ENCODE measurements around the gene PAK5.

The PAK5 gene

DNA sequence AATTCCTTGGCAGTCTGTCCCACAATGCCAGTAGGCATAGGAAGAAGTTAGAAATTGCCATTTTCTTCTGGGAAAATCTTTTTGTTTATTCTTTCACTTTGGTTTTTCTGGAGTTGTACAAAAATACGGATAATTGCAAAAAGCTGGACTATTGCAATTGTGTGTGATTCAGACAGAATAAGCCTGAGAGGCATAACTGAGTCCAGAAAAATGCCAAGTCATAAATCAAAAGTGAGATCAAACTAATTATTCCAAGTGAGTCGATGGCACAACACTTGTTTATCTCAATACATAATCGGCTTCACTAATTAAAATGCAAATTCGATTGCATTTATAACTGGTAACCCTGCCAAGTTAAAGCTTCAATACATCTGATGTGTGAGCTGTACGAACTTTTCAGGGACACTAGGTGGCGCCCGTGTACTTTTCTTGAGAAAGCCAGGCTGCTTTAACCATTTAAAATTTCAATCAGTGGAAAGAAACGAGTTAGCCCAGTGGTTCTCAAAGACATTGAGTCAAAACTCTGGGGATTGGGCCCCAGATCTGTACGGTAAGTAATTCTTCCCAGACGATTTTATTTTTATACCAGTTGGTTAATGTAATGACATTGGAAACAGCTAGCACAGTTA lies 221.9 kb downstream of the PAK5 start:
- DNase-seq (ENCODE audit: extremely low read depth, low read depth), result peak; percentile 27
- TF ChIP-seq, protein P1, sequence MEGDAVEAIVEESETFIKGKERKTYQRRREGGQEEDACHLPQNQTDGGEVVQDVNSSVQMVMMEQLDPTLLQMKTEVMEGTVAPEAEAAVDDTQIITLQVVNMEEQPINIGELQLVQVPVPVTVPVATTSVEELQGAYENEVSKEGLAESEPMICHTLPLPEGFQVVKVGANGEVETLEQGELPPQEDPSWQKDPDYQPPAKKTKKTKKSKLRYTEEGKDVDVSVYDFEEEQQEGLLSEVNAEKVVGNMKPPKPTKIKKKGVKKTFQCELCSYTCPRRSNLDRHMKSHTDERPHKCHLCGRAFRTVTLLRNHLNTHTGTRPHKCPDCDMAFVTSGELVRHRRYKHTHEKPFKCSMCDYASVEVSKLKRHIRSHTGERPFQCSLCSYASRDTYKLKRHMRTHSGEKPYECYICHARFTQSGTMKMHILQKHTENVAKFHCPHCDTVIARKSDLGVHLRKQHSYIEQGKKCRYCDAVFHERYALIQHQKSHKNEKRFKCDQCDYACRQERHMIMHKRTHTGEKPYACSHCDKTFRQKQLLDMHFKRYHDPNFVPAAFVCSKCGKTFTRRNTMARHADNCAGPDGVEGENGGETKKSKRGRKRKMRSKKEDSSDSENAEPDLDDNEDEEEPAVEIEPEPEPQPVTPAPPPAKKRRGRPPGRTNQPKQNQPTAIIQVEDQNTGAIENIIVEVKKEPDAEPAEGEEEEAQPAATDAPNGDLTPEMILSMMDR (IDR thresholded peaks at IDR 0.05; ENCODE audit: low read depth, low read length), result peak; percentile 81

DNA sequence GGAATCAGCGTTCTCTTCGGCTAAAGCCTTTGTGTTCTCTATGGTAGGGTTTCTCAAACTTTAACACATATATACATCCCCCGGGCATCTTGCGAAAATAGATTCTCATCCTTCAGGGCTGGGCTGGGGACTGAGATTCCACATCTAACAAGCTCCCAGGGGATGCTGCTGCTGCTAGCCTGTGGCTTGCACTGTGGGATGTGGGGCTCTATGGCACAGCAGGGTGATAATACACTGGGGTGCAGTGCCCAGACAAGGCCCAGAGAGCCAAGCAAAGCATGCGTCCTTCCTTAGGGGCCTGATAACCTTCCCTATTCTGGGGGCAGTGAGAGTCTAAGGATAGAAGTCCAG lies 222.4 kb downstream of the PAK5 start:
- TF ChIP-seq, protein P1 (IDR thresholded peaks at IDR 0.05; ENCODE audit: low read depth, low read length), result no peak

DNA sequence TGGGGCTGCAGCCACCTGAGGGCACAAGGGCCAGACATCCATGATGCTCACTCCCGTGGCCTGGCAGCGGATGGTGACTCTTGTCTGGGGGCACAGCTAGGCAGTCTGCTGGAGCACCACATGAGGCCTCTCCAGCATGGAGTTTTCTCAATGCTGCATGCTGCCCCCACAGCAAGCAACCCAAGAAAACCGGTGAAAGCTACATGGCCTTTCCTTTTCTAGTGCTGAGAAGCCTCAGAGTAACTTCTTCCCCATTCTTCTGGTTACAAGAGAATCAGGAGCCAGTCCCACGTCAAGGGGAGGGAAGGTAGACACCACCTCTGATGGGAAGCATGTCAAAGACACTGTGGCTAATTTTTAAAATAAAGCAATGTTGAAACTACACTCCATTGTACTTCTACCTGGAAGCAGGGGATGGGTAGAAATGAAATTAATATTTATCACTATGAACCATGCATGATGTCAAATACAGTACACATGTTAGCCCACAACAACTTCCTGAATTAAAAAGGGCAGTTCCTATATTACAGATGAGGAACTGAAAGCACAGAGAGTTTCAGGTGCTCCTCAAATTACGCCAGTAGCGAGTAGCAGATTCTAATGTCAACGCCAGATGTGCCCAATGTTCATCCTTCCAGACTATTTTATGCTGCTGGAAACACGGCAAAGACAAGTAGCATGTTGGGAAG lies 223.0 kb downstream of the PAK5 start:
- DNase-seq (ENCODE audit: extremely low read depth, low read depth), result no peak
- TF ChIP-seq, protein P1 (IDR thresholded peaks at IDR 0.05; ENCODE audit: low read depth, low read length), result no peak

More for the DNA sequence above, 222.4 kb downstream of the PAK5 start:
- DNase-seq (ENCODE audit: extremely low read depth, low read depth), result no peak

DNA sequence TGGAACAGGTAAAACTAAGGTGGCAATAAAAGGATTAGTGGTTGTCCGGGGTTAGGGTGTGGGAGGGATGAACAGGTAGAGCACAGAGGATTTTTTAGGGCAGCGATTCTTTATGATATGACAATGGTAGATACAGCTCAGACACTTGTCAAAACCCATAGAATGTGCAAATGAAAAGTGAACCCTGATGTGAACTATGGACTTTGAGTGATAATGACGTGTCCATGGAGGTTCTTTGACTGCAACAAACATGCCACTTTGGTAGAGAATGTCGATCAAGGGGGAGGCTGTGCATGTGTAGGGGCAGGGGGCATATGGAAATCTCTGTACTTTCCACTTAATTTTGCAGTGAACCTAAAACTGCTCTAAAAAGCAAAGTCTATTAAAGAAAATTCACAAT lies 223.8 kb downstream of the PAK5 start:
- no peak for DNase-seq (ENCODE audit: extremely low read depth, low read depth)
- TF ChIP-seq, protein P1 (IDR thresholded peaks at IDR 0.05; ENCODE audit: low read depth, low read length), result no peak

DNA sequence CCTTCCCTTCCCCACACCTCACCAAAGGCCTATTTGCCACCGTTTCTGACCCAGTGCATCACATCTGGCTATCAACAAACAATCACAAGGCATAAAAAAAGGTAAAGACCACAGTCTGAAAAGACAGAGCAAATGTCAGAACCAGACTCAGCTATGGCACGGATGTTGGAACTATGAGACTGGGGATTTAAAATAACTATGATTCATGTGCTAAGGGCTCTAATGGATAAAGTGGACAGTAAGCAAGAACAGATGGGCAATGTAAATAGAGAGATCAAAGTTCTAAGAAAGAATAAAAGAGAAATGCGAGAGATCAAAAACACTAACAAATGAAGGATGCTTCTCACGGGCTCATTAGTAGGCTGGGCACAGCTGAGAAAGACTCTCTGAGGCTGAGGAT lies 225.0 kb downstream of the PAK5 start:
- no peak for DNase-seq (ENCODE audit: extremely low read depth, low read depth)
- TF ChIP-seq, protein P1 (IDR thresholded peaks at IDR 0.05; ENCODE audit: low read depth, low read length), result no peak

DNA sequence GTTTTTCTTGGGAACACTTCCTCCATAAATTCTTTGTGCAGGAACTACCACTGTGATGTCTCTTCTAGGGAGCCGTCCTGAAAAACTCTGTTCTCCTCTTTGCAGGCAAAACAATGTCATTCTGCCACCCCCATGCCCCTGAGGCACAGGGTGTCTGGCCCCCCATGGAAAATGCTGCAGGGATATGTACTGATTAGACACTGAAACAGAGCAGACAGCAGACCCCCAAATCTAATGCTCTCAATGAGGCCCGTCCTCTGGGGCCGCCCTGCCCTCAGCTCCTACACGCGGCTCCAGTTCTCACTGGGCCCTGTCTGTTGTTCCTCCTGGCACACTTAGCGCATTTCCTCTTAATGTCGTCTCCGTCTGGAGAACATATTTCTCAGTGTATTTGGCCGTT lies 227.0 kb downstream of the PAK5 start:
- DNase-seq (ENCODE audit: extremely low read depth, low read depth), result no peak
- TF ChIP-seq, protein P1 (IDR thresholded peaks at IDR 0.05; ENCODE audit: low read depth, low read length), result no peak

DNA sequence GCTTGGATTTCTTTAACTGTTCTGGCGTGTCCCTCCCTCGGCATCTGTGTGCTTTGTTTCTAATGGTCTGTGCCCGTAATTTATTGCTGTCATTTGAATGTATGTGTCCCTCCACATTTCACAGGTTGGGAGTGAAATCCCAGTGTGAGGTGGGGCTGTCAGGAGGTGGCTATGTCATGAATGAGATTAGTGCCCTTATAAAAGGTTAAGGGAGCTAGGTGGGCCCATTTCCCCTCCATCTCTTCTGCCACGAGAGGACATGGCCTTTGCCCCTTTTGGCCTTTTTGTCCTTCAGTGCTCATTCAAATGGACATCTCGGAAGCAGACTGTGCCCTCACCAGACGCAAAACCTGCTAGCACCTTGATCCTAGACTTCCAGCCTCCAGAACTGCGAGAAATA lies 228.2 kb downstream of the PAK5 start:
- no peak for DNase-seq (ENCODE audit: extremely low read depth, low read depth)
- TF ChIP-seq, protein P1 (IDR thresholded peaks at IDR 0.05; ENCODE audit: low read depth, low read length), result no peak

All from AG09319 (cell line).